ENCODE measurements around the gene SLC26A11.
"Not testable (repeated sequence)": the region's sequence is repeated elsewhere in the genome, so short reads cannot be mapped to it uniquely, and the experiment has no call there.

Gene SLC26A11

GRCh38 chr17:80219013-80219762 lies 1.0 kb upstream of the SLC26A11 start:
- peak; percentile 73 for DNase-seq (ENCODE audit: low read depth)

GRCh38 chr17:80219763-80220053 lies 519 bp upstream of the SLC26A11 start:
- DNase-seq (ENCODE audit: low read depth) = no peak

GRCh38 chr17:80220736-80221215 lies 549 bp downstream of the SLC26A11 start:
- DNase-seq (ENCODE audit: low read depth) = no peak

- no peak for DNase-seq (ENCODE audit: low read depth)
These were observed 1.3 kb downstream of the SLC26A11 start for GRCh38 chr17:80221351-80222105.

- DNase-seq (ENCODE audit: low read depth) = no peak
These were observed 2.3 kb downstream of the SLC26A11 start for GRCh38 chr17:80222376-80223141.

GRCh38 chr17:80223142-80223815 lies 3.1 kb downstream of the SLC26A11 start:
- no peak for DNase-seq (ENCODE audit: low read depth)

- no peak for DNase-seq (ENCODE audit: low read depth)
These were observed 3.7 kb downstream of the SLC26A11 start for GRCh38 chr17:80223838-80224497.

- DNase-seq (ENCODE audit: low read depth) = no peak
These were observed 4.5 kb downstream of the SLC26A11 start for GRCh38 chr17:80224683-80225082.

GRCh38 chr17:80225230-80225629 lies 5.0 kb downstream of the SLC26A11 start:
- DNase-seq (ENCODE audit: low read depth) = no peak

GRCh38 chr17:80227156-80227555 lies 6.9 kb downstream of the SLC26A11 start:
- no peak for DNase-seq (ENCODE audit: low read depth)

- DNase-seq (ENCODE audit: low read depth) = no peak
These were observed 7.4 kb downstream of the SLC26A11 start for GRCh38 chr17:80227666-80228065.

GRCh38 chr17:80228477-80228876 lies 8.2 kb downstream of the SLC26A11 start:
- no peak for DNase-seq (ENCODE audit: low read depth)

GRCh38 chr17:80229011-80229410 lies 8.8 kb downstream of the SLC26A11 start:
- no peak for DNase-seq (ENCODE audit: low read depth)

- DNase-seq (ENCODE audit: low read depth) = no peak
These were observed 12.2 kb downstream of the SLC26A11 start for GRCh38 chr17:80232438-80232837.

- DNase-seq (ENCODE audit: low read depth) = no peak
These were observed 13.0 kb downstream of the SLC26A11 start for GRCh38 chr17:80233202-80233601.

GRCh38 chr17:80236911-80237310 lies 16.7 kb downstream of the SLC26A11 start:
- DNase-seq (ENCODE audit: low read depth) = no peak

- DNase-seq (ENCODE audit: low read depth) = no peak
These were observed 17.2 kb downstream of the SLC26A11 start for GRCh38 chr17:80237386-80237785.

- DNase-seq (ENCODE audit: low read depth) = no peak
These were observed 22.3 kb downstream of the SLC26A11 start for GRCh38 chr17:80242505-80242904.

GRCh38 chr17:80243526-80244433 lies 23.6 kb downstream of the SLC26A11 start:
- DNase-seq (ENCODE audit: low read depth) = no peak

GRCh38 chr17:80244448-80244847 lies 24.2 kb downstream of the SLC26A11 start:
- not testable (repeated sequence) for DNase-seq (ENCODE audit: low read depth)
